Naive B cell (primary cell): ENCODE data around the gene PPP2R2D. TPM values are rescaled to one million over a fixed set of nuclear protein-coding genes. Genes with fewer than 3 reads are reported as not detected.

ENCODE experiments used
- ATAC-seq, 2 donors: fragments of 150-1000 bp; cut with Tn5 transposase; 2 replicates each; pipeline ENCODE4 v1.10.0; 2021; ENCODE audit warnings: low read depth in 2 of 2, mild to moderate bottlenecking in 2 of 2, moderate library complexity in 2 of 2
- DNase-seq: peaks from one replicate; pipeline ENCODE4 v3.0.0; 2022
- H3K27ac Mint-ChIP-seq, 6 donors: one replicate each; pipeline ENCODE4 v1.8.0; 2020 to 2022; ENCODE audit warnings: mild to moderate bottlenecking in 6 of 6, mixed read lengths in 6 of 6, moderate library complexity in 5 of 6, inconsistent platforms in 2 of 6
- H3K27me3 Mint-ChIP-seq, 3 donors: one replicate each; pipeline ENCODE4 v1.8.0; 2021 to 2022; ENCODE audit warnings: mixed read lengths in 3 of 3, mild to moderate bottlenecking in 1 of 3
- H3K36me3 Mint-ChIP-seq, 2 donors: one replicate each; pipeline ENCODE4 v1.8.0; 2020 to 2022; ENCODE audit warnings: mixed read lengths in 2 of 2, inconsistent platforms in 1 of 2, mild to moderate bottlenecking in 1 of 2
- H3K4me1 Mint-ChIP-seq, 3 donors: one replicate each; pipeline ENCODE4 v1.8.0; 2020 to 2022; ENCODE audit warnings: mixed read lengths in 3 of 3, inconsistent platforms in 1 of 3, mild to moderate bottlenecking in 1 of 3, moderate library complexity in 1 of 3
- H3K4me3 Mint-ChIP-seq, 8 donors: one replicate each; pipeline ENCODE4 v1.8.0; 2020 to 2022; ENCODE audit warnings: mild to moderate bottlenecking in 8 of 8, mixed read lengths in 8 of 8, moderate library complexity in 8 of 8, inconsistent platforms in 2 of 8
- H3K9me3 Mint-ChIP-seq, 7 donors: one replicate each; pipeline ENCODE4 v1.8.0; 2020 to 2022; ENCODE audit warnings: mixed read lengths in 7 of 7, mild to moderate bottlenecking in 5 of 7, inconsistent platforms in 2 of 7, moderate library complexity in 1 of 7
- polyA plus RNA-seq, 6 donors: library from polyadenylated mRNA; unstranded; fragments of 300-500 nt; fragmentation: Illumina TruSeq; gene quantifications; one replicate each; pipeline ENCODE4 v1.2.3, GENCODE V29; 2021; ENCODE audit warnings: low read depth in 6 of 6

PPP2R2D gene
- polyA plus RNA-seq, 6 donors from 2014 or later = 15.0 to 27.4 (median 22.3) TPM

DNA sequence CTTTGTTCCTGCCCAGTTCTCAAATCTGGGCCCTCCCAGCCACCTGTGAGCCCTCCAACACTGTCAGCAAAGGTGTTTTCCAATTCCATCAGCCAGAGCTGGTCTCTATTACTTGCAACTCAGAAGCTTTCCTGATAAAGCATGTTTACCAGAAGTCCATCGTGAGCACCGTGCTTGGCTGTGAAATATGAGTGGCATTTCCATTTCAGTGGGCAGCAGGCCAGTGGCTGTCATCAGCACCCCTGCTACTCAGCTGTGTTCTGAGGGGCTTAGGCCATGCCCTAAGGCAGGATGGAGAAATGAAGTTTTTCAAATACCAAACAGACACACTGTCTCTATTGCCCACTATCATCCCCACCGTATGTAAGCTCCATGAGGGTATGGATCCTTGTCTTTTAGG is 93.6 kb downstream of the PPP2R2D start:
- Mint-ChIP-seq H3K27me3 (peaks cover 0 to 13% (median 12%) of the 10 kb centered on the region in 3 donors), H3K4me3 (no peak overlapping the region), H3K36me3 (no peaks in the 10 kb centered on the region), H3K4me1 (peaks cover 0 to 3% (median 0%) of the 10 kb centered on the region in 3 donors), H3K9me3 (no peaks in the 10 kb centered on the region), H3K27ac (peak overlapping the region in 1 of 6 donors; percentile 81)
- DNase-seq (no peak), ATAC-seq (no peak)

GRCh38 chr10:131996466-131997365 is 95.9 kb downstream of the PPP2R2D start:
- H3K27me3 Mint-ChIP-seq = peaks cover 0 to 15% (median 13%) of the 10 kb centered on the region in 3 donors
- no peaks in the 10 kb centered on the region for H3K9me3 Mint-ChIP-seq
- peaks cover 0 to 3% (median 0%) of the 10 kb centered on the region in 3 donors for H3K4me1 Mint-ChIP-seq
- peak overlapping the region in 1 of 6 donors; percentile 77 for H3K27ac Mint-ChIP-seq
- no peak overlapping the region for H3K4me3 Mint-ChIP-seq
- H3K36me3 Mint-ChIP-seq = no peaks in the 10 kb centered on the region
- ATAC-seq = no peak
- DNase-seq = no peak

- ATAC-seq (no peak), DNase-seq (no peak)
- Mint-ChIP-seq H3K4me3 (no peak overlapping the region), H3K4me1 (peaks cover 0 to 3% (median 0%) of the 10 kb centered on the region in 3 donors), H3K36me3 (no peaks in the 10 kb centered on the region), H3K27me3 (peaks cover 0 to 20% (median 20%) of the 10 kb centered on the region in 3 donors), H3K27ac (peak overlapping the region in 1 of 6 donors; percentile 77), H3K9me3 (no peaks in the 10 kb centered on the region)
These were observed 96.7 kb downstream of the PPP2R2D start for GRCh38 chr10:131997366-131998049.

GRCh38 chr10:131998050-131998844 is 97.4 kb downstream of the PPP2R2D start:
- H3K4me1 Mint-ChIP-seq = no peaks in the 10 kb centered on the region
- H3K27me3 Mint-ChIP-seq = peaks cover 0 to 25% (median 19%) of the 10 kb centered on the region in 3 donors
- DNase-seq (no peak), ATAC-seq (no peak)
- H3K9me3 Mint-ChIP-seq = no peaks in the 10 kb centered on the region
- no peak overlapping the region for H3K4me3 Mint-ChIP-seq
- H3K36me3 Mint-ChIP-seq = no peaks in the 10 kb centered on the region
- H3K27ac Mint-ChIP-seq = peak overlapping the region in 1 of 6 donors; percentile 72

DNA sequence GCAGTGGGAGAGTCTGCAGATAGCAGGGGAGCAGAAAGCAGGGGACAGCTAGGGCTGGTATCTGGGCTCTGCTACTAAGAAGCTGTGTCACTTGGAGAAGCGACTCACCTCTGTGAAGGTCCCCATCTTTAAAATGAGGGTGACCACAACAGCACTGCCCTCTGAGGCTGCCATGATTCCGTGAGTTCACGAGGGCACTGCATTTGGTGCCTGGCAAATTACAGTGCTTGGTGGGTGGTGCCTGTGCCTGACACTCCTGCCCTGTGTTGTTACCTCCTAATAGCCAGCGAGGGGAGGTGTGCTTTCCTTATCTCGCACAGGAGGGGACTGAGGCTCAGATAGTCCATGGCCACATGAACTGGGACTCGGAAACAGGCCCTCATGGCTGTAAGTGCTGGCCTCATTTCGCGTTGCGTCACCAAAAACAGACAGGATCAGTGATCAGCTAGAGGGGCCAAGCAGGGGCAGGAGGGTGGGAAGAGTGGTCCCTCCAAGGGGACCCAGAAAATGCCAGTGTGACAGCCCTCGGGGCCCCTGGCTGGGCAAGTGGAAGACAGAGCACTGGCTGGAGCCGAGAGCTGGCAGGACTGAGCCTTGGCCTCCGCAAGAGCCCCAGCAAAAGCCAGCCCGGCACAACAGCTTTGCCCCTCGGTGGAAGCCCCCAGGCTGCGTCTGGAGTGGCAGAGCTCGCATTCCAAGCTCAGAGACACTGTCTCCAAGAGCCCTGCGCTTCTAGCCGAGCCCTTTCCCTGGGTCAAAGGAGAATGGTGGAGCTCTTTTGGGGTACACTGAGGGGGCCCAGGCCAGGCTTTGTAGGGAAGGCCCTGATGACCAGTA is 98.3 kb downstream of the PPP2R2D start:
- no peak for ATAC-seq
- no peak for DNase-seq
- no peaks in the 10 kb centered on the region for H3K4me1 Mint-ChIP-seq
- peaks cover 0 to 25% (median 19%) of the 10 kb centered on the region in 3 donors for H3K27me3 Mint-ChIP-seq
- H3K36me3 Mint-ChIP-seq = no peaks in the 10 kb centered on the region
- no peaks in the 10 kb centered on the region for H3K9me3 Mint-ChIP-seq
- H3K4me3 Mint-ChIP-seq = no peak overlapping the region
- H3K27ac Mint-ChIP-seq = peak overlapping the region in 1 of 6 donors; percentile 72

DNA sequence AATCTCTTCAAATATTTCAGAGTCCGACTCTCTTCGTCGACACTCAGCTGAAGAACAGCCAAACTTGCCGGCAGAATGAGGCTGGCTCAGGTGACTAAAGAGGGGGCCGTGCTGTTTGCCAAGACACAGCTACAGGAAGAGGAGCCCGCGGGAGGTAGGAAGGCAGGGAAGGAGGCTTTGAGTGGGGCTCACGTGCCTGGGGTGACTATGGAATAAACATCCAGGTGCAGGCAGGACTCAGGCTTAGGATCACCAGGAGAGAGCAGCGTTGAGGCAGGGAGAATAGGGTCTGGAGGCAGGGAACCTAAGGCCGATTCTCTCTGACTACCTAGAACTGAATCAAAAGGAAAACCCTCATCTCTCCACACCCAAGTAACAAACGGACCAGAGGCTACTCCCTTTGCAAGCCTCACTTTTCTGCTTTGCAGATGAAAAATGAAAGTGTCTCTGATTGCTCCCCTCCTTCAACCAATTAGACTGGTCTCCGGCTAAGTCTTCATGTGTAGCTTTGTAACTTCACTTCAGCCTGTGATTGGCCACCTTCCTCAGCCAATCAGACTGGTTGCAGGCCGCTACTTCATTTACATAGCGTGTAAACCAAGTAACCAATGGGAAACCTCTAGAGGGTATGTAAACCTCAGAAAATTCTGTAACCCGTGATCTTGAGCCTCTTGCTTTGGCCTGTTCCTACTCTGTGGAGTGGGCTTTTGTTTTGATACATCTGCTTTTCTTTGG is 100.6 kb downstream of the PPP2R2D start:
- H3K4me3 Mint-ChIP-seq = peak overlapping the region in 5 of 8 donors; percentile 26 to 75 (median 68)
- peaks cover 0 to 23% (median 16%) of the 10 kb centered on the region in 3 donors for H3K27me3 Mint-ChIP-seq
- no peak for ATAC-seq

GRCh38 chr10:132002004-132002403 is 101.2 kb downstream of the PPP2R2D start:
- peaks cover 6 to 22% (median 16%) of the 10 kb centered on the region in 3 donors for H3K27me3 Mint-ChIP-seq
- peaks cover 0 to 2% (median 0%) of the 10 kb centered on the region in 7 donors for H3K9me3 Mint-ChIP-seq
- ATAC-seq (no peak), DNase-seq (no peak)
- no peaks in the 10 kb centered on the region for H3K36me3 Mint-ChIP-seq
- peak overlapping the region in 1 of 6 donors; percentile 55 for H3K27ac Mint-ChIP-seq
- no peaks in the 10 kb centered on the region for H3K4me1 Mint-ChIP-seq
- H3K4me3 Mint-ChIP-seq = no peak overlapping the region

More for the DNA sequence above, 100.6 kb downstream of the PPP2R2D start:
- H3K4me1 Mint-ChIP-seq = no peaks in the 10 kb centered on the region
- peaks cover 0 to 2% (median 0%) of the 10 kb centered on the region in 7 donors for H3K9me3 Mint-ChIP-seq
- DNase-seq = no peak
- no peaks in the 10 kb centered on the region for H3K36me3 Mint-ChIP-seq
- no peak overlapping the region for H3K27ac Mint-ChIP-seq

DNA sequence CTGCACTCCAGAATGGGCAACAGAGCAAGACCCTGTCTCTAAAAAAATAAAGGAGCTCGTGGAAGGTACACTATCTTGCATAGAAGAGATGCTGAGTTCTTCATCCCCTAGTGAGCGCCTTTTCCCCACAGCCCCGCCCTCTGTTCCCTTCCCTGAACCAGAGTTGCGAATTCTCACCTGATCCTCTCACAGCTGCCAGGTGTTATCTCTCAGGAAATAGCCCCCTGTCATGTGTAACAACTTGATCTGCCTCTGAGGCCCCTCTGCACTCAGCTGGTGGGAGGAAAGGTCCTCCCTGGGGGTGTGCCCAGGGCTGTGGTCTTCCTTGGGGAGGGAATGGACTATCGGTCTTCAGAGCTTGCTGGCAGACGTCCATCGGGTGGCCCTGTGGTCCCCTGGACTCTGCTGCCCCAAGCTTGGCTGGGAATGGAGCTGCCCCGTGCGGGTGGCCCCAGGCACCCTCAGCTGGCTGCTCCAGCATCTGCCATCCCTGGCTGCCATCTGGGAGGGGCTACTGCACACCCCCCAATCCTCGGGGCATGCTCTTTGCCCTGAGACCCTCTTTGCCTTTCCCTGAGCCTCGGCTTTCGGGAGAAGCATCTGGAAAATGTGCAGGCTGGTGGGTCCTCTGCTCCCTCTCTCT is 102.6 kb downstream of the PPP2R2D start:
- peaks cover 16 to 27% (median 17%) of the 10 kb centered on the region in 3 donors for H3K27me3 Mint-ChIP-seq
- H3K4me1 Mint-ChIP-seq = no peaks in the 10 kb centered on the region
- no peak for ATAC-seq
- no peak for DNase-seq
- no peak overlapping the region for H3K4me3 Mint-ChIP-seq
- H3K27ac Mint-ChIP-seq = no peak overlapping the region
- H3K9me3 Mint-ChIP-seq = peaks cover 0 to 2% (median 0%) of the 10 kb centered on the region in 7 donors
- H3K36me3 Mint-ChIP-seq = no peaks in the 10 kb centered on the region

DNA sequence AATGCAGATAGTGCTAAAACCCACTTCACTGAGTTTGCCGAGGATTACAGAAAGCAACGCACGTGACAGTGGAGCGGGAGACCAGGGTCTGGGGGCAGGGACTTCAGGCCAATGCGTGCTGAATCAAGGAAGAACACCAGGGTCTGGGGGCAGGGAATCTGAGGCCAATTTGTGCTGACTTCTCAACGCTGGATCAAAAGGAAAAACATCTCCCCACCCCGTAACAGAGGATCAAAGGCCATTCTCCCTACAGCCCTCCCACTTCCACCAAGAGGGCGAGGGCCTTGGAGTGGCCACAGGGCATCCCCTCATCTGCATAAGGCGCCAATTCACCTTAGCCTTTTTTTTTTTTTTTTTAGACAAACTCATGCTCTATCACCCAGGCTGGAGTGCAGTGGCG is 103.2 kb downstream of the PPP2R2D start:
- peaks cover 20 to 32% (median 22%) of the 10 kb centered on the region in 3 donors for H3K27me3 Mint-ChIP-seq
- no peak for ATAC-seq
- no peak overlapping the region for H3K4me3 Mint-ChIP-seq
- peak overlapping the region in 1 of 6 donors; percentile 47 for H3K27ac Mint-ChIP-seq
- DNase-seq = no peak
- peaks cover 0 to 2% (median 0%) of the 10 kb centered on the region in 7 donors for H3K9me3 Mint-ChIP-seq
- H3K36me3 Mint-ChIP-seq = no peaks in the 10 kb centered on the region
- H3K4me1 Mint-ChIP-seq = no peaks in the 10 kb centered on the region

DNA sequence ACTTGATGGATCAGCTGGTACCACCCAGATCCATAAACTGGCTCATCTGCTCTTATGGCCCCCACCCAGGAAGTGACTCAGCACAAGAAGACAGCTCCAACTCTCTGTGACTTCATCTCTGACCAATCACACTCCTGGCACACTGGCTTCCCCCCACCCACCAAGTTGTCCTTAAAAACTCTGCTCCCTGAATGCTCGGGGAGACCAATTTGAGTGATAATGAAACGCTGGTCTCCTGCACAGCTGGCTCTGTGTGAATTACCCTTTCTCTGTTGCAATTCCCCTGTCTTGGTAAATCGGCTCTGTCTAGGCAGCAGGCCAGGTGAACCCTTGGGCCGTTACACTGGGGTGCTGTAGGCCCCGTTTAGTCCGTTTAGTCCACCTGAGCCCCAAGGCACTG is 104.3 kb downstream of the PPP2R2D start:
- DNase-seq = no peak
- ATAC-seq = no peak
- H3K4me3 Mint-ChIP-seq = no peak overlapping the region

GRCh38 chr10:132006966-132007365 is 106.2 kb downstream of the PPP2R2D start:
- Mint-ChIP-seq H3K4me1 (no peaks in the 10 kb centered on the region), H3K4me3 (no peak overlapping the region), H3K9me3 (peaks cover 0 to 2% (median 0%) of the 10 kb centered on the region in 7 donors), H3K27ac (no peak overlapping the region), H3K27me3 (peaks cover 23 to 38% (median 24%) of the 10 kb centered on the region in 3 donors), H3K36me3 (no peaks in the 10 kb centered on the region)
- ATAC-seq (no peak), DNase-seq (no peak)

More for the DNA sequence above, 104.3 kb downstream of the PPP2R2D start:
- H3K9me3 Mint-ChIP-seq = peaks cover 0 to 2% (median 0%) of the 10 kb centered on the region in 7 donors
- no peak overlapping the region for H3K27ac Mint-ChIP-seq
- H3K36me3 Mint-ChIP-seq = no peaks in the 10 kb centered on the region
- H3K4me1 Mint-ChIP-seq = no peaks in the 10 kb centered on the region
- H3K27me3 Mint-ChIP-seq = peaks cover 23 to 40% (median 24%) of the 10 kb centered on the region in 3 donors
